Parathyroid adenoma (tissue), 2 donors: ENCODE results near the gene IL1RAPL1.

Experiments used
- H2AFZ ChIP-seq: fragments of 300-600 bp; sonication (generic); one replicate; pipeline ENCODE4 v1.7.0; 2017; ENCODE audit warnings: antibody characterized with exemption, mild to moderate bottlenecking
- H3K27ac ChIP-seq: fragments of 300-600 bp; sonication (generic); one replicate; pipeline ENCODE4 v1.7.0; 2017
- H3K27me3 ChIP-seq: fragments of 300-600 bp; sonication (generic); one replicate; pipeline ENCODE4 v1.7.0; 2017; ENCODE audit warnings: low read length; ENCODE audit not compliant: control insufficient read depth, insufficient read depth
- H3K36me3 ChIP-seq: fragments of 300-600 bp; sonication (generic); one replicate; pipeline ENCODE4 v1.7.0; 2017; ENCODE audit warnings: low read length; ENCODE audit not compliant: control insufficient read depth, insufficient read depth
- H3K4me1 ChIP-seq: fragments of 300-600 bp; sonication (generic); one replicate; pipeline ENCODE4 v1.7.0; 2017; ENCODE audit warnings: control low read depth
- H3K4me2 ChIP-seq: fragments of 300-600 bp; sonication (generic); one replicate; pipeline ENCODE4 v1.7.0; 2017; ENCODE audit warnings: low read length
- H3K4me3 ChIP-seq: fragments of 300-600 bp; sonication (generic); one replicate; pipeline ENCODE4 v1.7.0; 2017; ENCODE audit warnings: low read depth, low read length
- H3K79me2 ChIP-seq: fragments of 300-600 bp; sonication (generic); one replicate; pipeline ENCODE4 v1.7.0; 2017; ENCODE audit warnings: control low read depth
- H3K9ac ChIP-seq: fragments of 300-600 bp; sonication (generic); one replicate; pipeline ENCODE4 v1.7.0; 2017; ENCODE audit warnings: mild to moderate bottlenecking
- H3K9me3 ChIP-seq: fragments of 300-600 bp; sonication (generic); one replicate; pipeline ENCODE4 v1.7.0; 2017; ENCODE audit warnings: low read length; ENCODE audit not compliant: control insufficient read depth
- TF ChIP-seq, protein P1 (sequence below): fragments of 300-600 bp; sonication (generic); IDR thresholded peaks from one replicate; pipeline ENCODE4 v1.7.0; 2017; ENCODE audit warnings: antibody characterized with exemption, mild to moderate bottlenecking
- donor health status: primary hyperparathyroidism.

The IL1RAPL1 gene

DNA sequence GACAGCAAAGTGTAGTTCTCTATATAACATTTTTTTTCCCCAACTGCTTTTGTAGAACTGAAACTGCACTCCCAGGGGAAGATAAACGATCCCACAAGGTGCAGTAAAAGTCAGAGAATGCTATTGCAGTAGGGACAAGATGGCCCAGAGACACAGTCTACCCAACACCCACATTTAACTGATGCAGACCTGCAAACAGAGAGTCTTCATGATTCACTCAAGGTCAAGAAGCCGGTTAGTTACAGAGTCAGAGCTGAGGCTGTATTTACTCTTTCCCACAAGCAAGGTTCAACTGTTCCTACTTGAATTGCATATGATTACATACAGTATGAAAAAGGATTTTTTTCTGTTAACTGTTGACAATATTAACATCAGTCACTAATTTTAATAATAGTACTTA lies 654.6 kb downstream of the IL1RAPL1 start:
- no peak overlapping the region for H2AFZ ChIP-seq
- H3K9ac ChIP-seq, result no peak overlapping the region
- no peaks in the 10 kb centered on the region for H3K27me3 ChIP-seq
- no peaks in the 10 kb centered on the region for H3K9me3 ChIP-seq
- no peak overlapping the region for H3K27ac ChIP-seq
- no peaks in the 10 kb centered on the region for H3K36me3 ChIP-seq
- H3K4me2 ChIP-seq, result no peak overlapping the region
- H3K79me2 ChIP-seq, result no peaks in the 10 kb centered on the region
- no peaks in the 10 kb centered on the region for H3K4me1 ChIP-seq
- no peak overlapping the region for H3K4me3 ChIP-seq
- TF ChIP-seq, protein P1, sequence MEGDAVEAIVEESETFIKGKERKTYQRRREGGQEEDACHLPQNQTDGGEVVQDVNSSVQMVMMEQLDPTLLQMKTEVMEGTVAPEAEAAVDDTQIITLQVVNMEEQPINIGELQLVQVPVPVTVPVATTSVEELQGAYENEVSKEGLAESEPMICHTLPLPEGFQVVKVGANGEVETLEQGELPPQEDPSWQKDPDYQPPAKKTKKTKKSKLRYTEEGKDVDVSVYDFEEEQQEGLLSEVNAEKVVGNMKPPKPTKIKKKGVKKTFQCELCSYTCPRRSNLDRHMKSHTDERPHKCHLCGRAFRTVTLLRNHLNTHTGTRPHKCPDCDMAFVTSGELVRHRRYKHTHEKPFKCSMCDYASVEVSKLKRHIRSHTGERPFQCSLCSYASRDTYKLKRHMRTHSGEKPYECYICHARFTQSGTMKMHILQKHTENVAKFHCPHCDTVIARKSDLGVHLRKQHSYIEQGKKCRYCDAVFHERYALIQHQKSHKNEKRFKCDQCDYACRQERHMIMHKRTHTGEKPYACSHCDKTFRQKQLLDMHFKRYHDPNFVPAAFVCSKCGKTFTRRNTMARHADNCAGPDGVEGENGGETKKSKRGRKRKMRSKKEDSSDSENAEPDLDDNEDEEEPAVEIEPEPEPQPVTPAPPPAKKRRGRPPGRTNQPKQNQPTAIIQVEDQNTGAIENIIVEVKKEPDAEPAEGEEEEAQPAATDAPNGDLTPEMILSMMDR, result no peak

DNA sequence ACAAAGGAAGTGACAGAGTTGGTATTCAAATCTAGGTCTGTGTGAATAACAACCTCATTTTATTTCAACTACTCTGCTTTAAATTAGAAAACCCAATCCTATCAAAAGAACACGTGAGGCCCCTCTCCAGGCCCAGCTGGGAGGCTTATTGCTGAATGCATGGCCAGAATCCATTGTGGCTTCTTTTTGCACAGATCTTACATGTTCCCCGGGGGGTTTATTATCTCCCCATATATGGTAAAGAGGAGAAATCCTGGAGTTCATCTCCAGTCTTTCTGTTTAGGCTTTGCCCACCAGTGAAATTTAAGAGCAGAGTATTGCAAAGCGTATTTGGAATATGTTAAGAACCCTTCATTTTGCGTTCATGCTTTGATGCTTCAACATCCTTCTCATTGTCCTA lies 655.6 kb downstream of the IL1RAPL1 start:
- no peaks in the 10 kb centered on the region for H3K27me3 ChIP-seq
- TF ChIP-seq, protein P1, result no peak
- H3K9me3 ChIP-seq, result no peaks in the 10 kb centered on the region
- H3K36me3 ChIP-seq, result no peaks in the 10 kb centered on the region
- H3K79me2 ChIP-seq, result no peaks in the 10 kb centered on the region
- no peak overlapping the region for H2AFZ ChIP-seq
- no peak overlapping the region for H3K4me3 ChIP-seq
- no peak overlapping the region for H3K27ac ChIP-seq
- H3K9ac ChIP-seq, result no peak overlapping the region
- H3K4me1 ChIP-seq, result no peaks in the 10 kb centered on the region
- H3K4me2 ChIP-seq, result no peak overlapping the region

DNA sequence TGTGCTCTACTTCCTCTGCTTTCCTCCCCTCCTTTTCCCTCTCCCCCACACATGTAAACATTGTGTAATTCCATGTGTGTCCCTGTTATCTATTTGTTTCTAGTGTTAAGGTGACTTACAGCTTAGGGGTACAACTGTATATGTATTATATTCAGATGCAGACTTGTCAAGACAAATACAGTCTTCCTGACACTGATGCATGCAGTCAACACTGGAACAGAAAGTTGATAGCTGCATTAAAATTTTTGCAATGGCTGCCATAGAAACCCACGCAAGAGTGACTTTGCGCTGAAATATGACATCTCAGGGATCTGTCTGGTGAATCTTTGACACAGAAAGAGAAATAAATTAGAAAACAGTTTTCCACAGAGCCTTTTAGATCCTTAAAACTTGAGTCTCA lies 656.7 kb downstream of the IL1RAPL1 start:
- no peak overlapping the region for H3K27ac ChIP-seq
- no peak overlapping the region for H3K9ac ChIP-seq
- no peak overlapping the region for H3K4me3 ChIP-seq
- no peaks in the 10 kb centered on the region for H3K27me3 ChIP-seq
- H3K4me1 ChIP-seq, result no peaks in the 10 kb centered on the region
- TF ChIP-seq, protein P1, result no peak
- no peaks in the 10 kb centered on the region for H3K79me2 ChIP-seq
- no peaks in the 10 kb centered on the region for H3K36me3 ChIP-seq
- H3K9me3 ChIP-seq, result no peaks in the 10 kb centered on the region
- no peak overlapping the region for H2AFZ ChIP-seq
- H3K4me2 ChIP-seq, result no peak overlapping the region

DNA sequence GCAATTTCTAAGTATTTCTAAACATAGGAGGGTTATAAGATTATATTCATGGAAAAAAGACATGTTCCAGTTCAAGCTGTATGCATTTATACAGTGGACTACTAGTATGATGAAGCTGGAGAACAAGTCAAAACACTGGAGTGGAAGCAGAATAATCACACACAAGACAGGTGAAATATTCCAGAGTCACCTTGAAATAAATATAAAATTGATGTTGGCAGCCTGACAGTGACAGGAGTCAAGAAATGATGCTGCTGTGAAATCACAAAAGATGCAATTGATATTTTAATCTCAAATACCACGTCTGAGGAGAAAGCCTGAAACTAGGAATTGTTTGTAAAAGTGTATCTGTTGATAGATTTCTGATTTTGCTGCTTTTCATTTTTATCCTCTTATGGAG lies 667.3 kb downstream of the IL1RAPL1 start:
- H3K9ac ChIP-seq, result no peak overlapping the region
- TF ChIP-seq, protein P1, result no peak

DNA sequence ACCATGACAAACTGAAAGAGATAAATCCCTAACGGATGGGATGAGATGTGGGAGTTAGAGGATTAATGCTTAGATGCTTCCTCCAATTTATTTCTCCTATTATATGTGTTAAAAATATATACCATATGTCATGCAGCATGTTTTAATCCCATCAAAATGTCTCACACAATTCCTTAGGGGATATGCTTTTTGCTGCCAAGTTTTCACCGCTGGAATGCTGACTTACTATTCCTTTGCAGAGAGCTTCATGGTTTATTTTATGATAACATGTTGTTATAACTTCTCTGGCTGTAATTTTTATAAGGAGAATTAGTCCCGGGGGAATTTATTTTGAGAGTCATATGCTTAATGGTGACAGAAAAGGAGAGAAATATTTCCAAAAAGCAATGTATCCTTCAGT lies 670.3 kb downstream of the IL1RAPL1 start:
- H3K4me3 ChIP-seq, result no peak overlapping the region
- TF ChIP-seq, protein P1, result no peak
- H3K36me3 ChIP-seq, result no peaks in the 10 kb centered on the region
- H3K9ac ChIP-seq, result no peak overlapping the region
- no peak overlapping the region for H3K27ac ChIP-seq
- H3K4me1 ChIP-seq, result no peaks in the 10 kb centered on the region
- H3K4me2 ChIP-seq, result no peak overlapping the region
- no peaks in the 10 kb centered on the region for H3K9me3 ChIP-seq
- no peaks in the 10 kb centered on the region for H3K27me3 ChIP-seq
- H2AFZ ChIP-seq, result no peak overlapping the region
- H3K79me2 ChIP-seq, result no peaks in the 10 kb centered on the region

More for the DNA sequence above, 667.3 kb downstream of the IL1RAPL1 start:
- H2AFZ ChIP-seq, result no peak overlapping the region
- H3K9me3 ChIP-seq, result no peaks in the 10 kb centered on the region
- no peak overlapping the region for H3K4me3 ChIP-seq
- H3K36me3 ChIP-seq, result no peaks in the 10 kb centered on the region
- no peak overlapping the region for H3K27ac ChIP-seq
- H3K79me2 ChIP-seq, result no peaks in the 10 kb centered on the region
- no peaks in the 10 kb centered on the region for H3K27me3 ChIP-seq
- no peaks in the 10 kb centered on the region for H3K4me1 ChIP-seq
- H3K4me2 ChIP-seq, result no peak overlapping the region
